Measurements from ENCODE around the gene ACOX2. TPM values are rescaled to one million over a fixed set of nuclear protein-coding genes. Genes with fewer than 3 reads are reported as not detected.

The ACOX2 gene
- total RNA-seq, 4 donors from 2014 or later: 5.7 to 12.2 (median 8.5) TPM

DNA sequence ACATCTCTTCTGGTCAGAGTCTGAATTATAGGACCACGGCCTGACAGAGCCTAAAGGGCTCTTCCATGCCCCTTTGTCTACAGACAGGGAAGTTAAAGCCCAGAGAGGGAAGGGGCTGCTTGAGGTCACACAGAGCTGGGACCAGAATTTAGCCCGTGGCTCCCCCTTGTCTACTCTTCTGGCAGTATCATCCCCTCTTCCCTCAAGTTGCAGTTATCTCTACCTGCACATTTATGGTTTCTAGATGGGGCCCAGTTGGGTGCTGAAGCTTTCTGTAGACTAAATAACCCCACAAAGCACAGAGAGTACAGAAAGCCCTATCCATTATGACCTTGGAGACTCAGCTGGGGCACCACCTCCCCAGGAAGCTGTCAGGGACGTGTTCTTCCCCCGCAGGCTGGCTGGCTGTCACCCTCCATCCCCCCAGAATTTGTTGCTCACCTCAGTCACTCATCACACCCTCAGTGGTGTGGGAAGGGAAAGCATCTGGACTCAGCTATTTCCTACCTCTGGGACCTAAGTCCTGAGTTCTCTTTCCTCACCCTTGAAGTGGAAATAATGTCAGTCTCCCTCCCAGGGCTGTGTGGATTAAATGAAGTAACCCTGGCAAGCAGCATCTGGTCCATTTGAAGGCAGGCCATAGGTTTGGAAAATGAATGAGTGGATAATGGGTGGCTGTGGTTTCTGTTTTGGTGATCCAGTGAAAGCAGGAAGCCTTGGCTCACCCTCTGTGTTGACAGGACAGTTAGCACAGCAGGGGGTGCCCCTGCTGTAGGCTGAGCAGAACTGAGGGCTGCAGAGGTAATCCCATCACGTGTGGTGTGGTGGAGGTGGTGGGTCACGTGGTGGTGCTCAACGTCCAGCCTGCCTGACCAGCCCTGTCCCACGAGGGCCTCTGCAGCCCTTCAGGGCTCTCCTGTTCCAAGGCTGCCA lies 16.3 kb downstream of the ACOX2 start:
- peaks cover 40% of the 10 kb centered on the region for H3K36me3 ChIP-seq
- WGBS: 71% methylated on average over 6 of the region's 8 CpGs

DNA sequence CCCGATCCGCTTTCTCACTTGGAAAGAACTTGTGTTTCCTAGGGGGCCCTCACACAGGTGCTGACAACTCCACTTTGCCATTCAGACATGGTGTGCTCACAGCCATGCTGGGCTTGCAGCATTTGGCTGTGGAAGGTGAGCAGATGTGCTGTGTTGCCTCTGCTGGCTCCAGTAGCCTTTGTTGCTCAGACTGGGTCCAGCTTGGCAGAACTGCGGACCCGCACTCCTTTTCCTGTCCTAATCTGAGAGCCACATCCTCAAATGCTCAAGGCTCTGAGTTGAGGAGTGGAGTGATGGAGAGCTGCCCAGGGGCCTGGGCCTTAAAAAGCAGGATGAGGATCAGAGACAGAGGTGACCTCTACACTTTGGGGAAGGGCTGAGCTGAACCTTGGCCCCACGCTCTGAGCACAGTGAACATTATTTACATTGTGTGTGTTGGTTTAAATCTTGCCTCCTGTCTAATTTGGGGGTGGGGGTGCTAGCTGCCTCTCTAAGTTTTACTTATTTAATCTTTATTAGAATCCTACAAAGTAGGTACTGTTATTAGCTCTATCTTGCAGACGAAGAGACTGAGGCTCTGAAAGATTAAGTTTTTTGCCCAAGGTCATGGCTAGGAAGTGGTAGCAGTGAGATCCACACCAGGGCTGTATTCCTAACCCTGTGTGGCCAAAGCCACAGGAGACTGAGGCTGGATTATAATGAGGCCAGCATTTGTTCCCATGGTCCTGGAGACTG lies 17.2 kb downstream of the ACOX2 start:
- 87% methylated on average over 4 of the region's 6 CpGs for WGBS
- Histone ChIP-seq H3K9me3 (no peaks in the 10 kb centered on the region), H3K4me3 (no peak overlapping the region), H3K27ac (no peak overlapping the region), H3K36me3 (peaks cover 34% of the 10 kb centered on the region), H3K27me3 (no peaks in the 10 kb centered on the region), H3K4me1 (peaks cover 3% of the 10 kb centered on the region)
- no peak for DNase-seq (ENCODE audit: low spot score in 2 of 2)
- TF ChIP-seq, protein P1, sequence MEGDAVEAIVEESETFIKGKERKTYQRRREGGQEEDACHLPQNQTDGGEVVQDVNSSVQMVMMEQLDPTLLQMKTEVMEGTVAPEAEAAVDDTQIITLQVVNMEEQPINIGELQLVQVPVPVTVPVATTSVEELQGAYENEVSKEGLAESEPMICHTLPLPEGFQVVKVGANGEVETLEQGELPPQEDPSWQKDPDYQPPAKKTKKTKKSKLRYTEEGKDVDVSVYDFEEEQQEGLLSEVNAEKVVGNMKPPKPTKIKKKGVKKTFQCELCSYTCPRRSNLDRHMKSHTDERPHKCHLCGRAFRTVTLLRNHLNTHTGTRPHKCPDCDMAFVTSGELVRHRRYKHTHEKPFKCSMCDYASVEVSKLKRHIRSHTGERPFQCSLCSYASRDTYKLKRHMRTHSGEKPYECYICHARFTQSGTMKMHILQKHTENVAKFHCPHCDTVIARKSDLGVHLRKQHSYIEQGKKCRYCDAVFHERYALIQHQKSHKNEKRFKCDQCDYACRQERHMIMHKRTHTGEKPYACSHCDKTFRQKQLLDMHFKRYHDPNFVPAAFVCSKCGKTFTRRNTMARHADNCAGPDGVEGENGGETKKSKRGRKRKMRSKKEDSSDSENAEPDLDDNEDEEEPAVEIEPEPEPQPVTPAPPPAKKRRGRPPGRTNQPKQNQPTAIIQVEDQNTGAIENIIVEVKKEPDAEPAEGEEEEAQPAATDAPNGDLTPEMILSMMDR (IDR thresholded peaks at IDR 0.05): no peak
- TF ChIP-seq POLR2AphosphoS5 (IDR thresholded peaks at IDR 0.05) (no peak), POLR2A (IDR thresholded peaks at IDR 0.05) (no peak), EP300 (IDR thresholded peaks at IDR 0.05) (no peak)

More for the DNA sequence above, 16.3 kb downstream of the ACOX2 start:
- Histone ChIP-seq H3K27me3 (no peaks in the 10 kb centered on the region), H3K4me1 (peaks cover 3% of the 10 kb centered on the region), H3K27ac (no peak overlapping the region), H3K9me3 (no peaks in the 10 kb centered on the region), H3K4me3 (no peak overlapping the region)
- no peak for DNase-seq (ENCODE audit: low spot score in 2 of 2)
- TF ChIP-seq POLR2A (IDR thresholded peaks at IDR 0.05) (no peak), EP300 (IDR thresholded peaks at IDR 0.05) (no peak), POLR2AphosphoS5 (IDR thresholded peaks at IDR 0.05) (no peak)
- TF ChIP-seq, protein P1 (IDR thresholded peaks at IDR 0.05): no peak

DNA sequence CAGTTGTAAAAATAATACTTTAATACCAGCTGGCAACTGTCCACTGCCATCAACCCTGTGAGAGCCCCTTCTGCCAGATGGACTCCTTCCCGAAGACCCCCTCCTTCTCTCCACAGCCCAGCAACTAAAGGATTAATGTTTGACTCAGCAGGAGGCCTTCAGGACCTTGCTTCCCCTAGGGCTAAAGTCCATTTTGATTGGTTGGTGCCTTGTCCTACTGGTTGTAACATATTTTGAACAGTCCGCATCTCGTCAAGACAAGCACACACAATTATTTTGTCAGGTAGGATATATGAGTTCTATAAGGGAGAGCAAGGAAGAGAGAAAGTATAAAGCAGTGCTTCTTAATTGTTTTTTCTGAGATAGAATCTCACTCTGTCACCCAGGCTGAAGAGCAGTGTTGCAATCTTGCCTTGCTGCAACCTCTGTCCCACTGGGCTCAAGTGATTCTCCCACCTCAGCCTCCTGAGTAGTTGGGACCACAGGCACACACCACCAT lies 18.6 kb downstream of the ACOX2 start:
- peaks cover 31% of the 10 kb centered on the region for H3K36me3 ChIP-seq
- H3K4me3 ChIP-seq: no peak overlapping the region
- peaks cover 3% of the 10 kb centered on the region for H3K4me1 ChIP-seq
- 38% methylated on average over 3 of the region's 3 CpGs for WGBS
- no peaks in the 10 kb centered on the region for H3K27me3 ChIP-seq
- H3K9me3 ChIP-seq: no peaks in the 10 kb centered on the region
- TF ChIP-seq POLR2AphosphoS5 (IDR thresholded peaks at IDR 0.05) (no peak), EP300 (IDR thresholded peaks at IDR 0.05) (no peak), POLR2A (IDR thresholded peaks at IDR 0.05) (no peak)
- TF ChIP-seq, protein P1 (IDR thresholded peaks at IDR 0.05): no peak
- DNase-seq (ENCODE audit: low spot score in 2 of 2): no peak
- no peak overlapping the region for H3K27ac ChIP-seq

DNA sequence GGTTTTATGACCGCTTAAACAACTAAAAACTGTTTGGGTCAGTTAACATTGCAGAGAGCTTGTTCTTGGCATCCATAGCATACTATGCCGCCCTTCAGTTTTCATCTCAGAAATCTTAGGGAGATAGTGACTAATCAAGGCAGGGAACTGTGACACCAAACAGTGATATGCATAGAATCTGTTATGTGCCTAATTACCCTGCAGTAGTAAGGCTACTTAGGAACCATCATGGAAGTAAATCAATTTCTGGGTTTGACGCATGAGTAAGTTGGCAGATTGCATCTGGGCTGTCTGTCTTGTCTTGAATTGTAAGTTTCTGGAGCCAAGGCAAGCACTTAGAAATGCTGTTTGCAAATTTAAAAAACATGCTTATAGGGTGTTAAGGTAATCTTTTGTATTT lies 22.6 kb downstream of the ACOX2 start:
- peaks cover 8% of the 10 kb centered on the region for H3K36me3 ChIP-seq
- WGBS: 65% methylated on average over 3 of the region's 3 CpGs

More for the DNA sequence above, 22.6 kb downstream of the ACOX2 start:
- Histone ChIP-seq H3K4me3 (no peak overlapping the region), H3K27me3 (no peaks in the 10 kb centered on the region), H3K4me1 (no peaks in the 10 kb centered on the region), H3K9me3 (no peaks in the 10 kb centered on the region), H3K27ac (no peak overlapping the region)
- DNase-seq (ENCODE audit: low spot score in 2 of 2): no peak
- TF ChIP-seq POLR2AphosphoS5 (IDR thresholded peaks at IDR 0.05): no peak
- no peak for TF ChIP-seq EP300 (IDR thresholded peaks at IDR 0.05)
- TF ChIP-seq POLR2A (IDR thresholded peaks at IDR 0.05): no peak
- TF ChIP-seq, protein P1 (IDR thresholded peaks at IDR 0.05): no peak

All from suprapubic skin (tissue), 4 donors.